ENCODE results near the gene ZNF784. TPM values are rescaled to one million over a fixed set of nuclear protein-coding genes. Genes with fewer than 3 reads are reported as not detected.

Gene ZNF784
- total RNA-seq, 1 donor from 2014 or later: 3.0 TPM

DNA sequence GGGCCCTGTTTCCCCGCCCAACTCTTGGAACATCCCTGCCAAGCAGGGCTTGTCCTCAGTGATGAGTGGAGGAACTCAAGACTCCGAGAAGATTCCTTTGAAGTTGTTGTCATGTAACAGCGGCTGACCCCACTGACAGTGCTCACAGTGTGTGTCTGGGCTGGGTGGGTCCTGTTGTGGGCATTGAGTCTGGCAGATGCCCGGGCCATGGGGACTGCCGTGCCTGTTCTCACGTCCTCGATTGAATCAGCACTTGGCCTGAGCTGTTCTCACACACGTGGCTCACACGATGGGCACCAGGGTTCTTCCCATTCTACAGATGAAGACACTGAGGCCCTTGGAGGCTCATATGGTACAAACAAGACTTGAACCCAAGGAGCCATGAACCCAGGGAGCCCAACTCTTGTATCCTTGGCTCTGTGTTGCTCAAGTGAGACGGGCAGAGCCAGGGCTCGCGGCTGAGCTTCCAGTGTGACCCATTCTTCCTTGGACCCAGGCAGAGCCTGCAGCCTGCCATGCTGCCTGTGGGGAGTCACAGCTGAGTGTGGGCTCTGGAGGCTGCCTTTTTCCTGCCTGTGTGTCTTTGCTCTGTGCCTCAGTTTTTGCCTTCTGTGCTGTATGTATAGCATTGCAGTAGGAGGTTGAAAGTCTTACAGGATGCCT is 42.1 kb upstream of the ZNF784 start:
- intact Hi-C loops (cut with micrococcal nuclease): no loop called here
- Mint-ChIP-seq H3K36me3 (ENCODE audit: low read depth) (peaks cover 64% of the 10 kb centered on the region), H3K4me1 (ENCODE audit: low read depth) (peaks cover 17% of the 10 kb centered on the region), H3K4me3 (no peak overlapping the region), H3K9me3 (no peaks in the 10 kb centered on the region), H3K27ac (no peak overlapping the region), H3K27me3 (ENCODE audit: insufficient read depth) (no peaks in the 10 kb centered on the region)
- DNase-seq (ENCODE audit: low spot score): no peak

DNA sequence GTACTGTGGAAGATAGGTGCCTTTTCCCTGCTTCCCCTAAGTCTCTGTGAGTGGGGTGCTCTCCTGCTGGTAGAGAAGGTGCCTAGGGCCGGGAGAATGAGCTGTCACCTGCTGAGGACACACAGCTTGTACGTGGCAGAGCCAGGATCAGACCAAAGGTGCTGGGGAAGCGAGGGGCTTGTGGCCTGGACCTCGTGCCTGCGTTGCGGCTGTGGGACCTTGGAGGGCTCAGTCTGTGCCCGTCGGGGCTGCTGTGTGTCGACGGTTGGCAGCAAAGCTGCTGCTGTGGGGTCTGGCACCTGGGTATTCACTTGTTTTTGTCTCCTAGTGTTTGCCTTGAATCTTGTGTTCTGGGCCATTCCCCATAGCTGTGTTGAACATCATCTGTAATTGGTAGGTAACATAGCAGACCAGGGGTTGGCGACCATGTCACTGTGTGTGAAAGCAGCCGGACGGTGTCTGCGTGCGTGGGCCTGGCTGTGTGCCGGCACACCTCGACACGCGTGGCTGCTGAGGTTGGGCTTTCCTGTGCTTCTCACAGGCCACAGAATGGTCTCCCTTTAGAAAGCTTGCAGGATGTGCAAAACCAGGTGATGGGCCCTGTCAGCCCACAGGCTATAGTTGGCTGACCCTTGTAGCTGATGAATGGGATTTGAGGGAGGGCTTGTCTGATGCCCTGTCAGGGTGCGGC is 39.6 kb upstream of the ZNF784 start:
- Mint-ChIP-seq H3K9me3 (no peaks in the 10 kb centered on the region), H3K4me3 (no peak overlapping the region), H3K27ac (no peak overlapping the region), H3K27me3 (ENCODE audit: insufficient read depth) (no peaks in the 10 kb centered on the region), H3K4me1 (ENCODE audit: low read depth) (peaks cover 17% of the 10 kb centered on the region), H3K36me3 (ENCODE audit: low read depth) (peaks cover 66% of the 10 kb centered on the region)
- intact Hi-C loops (cut with micrococcal nuclease): no loop called here
- DNase-seq (ENCODE audit: low spot score): no peak

DNA sequence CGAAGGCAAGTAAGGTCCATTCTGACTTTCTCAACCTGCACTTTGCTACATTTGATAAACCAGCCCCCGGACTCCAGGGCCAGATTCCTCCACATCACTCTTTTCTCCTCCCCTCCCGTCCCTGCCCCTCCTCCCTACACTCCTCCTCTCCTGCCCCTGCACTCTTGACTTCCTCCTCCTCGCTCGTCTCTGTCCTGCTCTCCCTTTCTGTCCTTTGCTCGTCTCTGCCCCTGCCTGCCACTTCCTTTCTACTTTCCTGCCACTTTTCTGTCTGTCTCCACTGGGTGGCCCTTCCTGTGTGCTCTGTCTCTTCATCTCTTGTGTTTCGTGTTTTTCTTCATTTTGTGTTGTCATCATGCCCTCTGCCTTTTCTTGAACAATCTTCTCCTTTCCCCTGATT is 37.5 kb upstream of the ZNF784 start:
- intact Hi-C loops (cut with micrococcal nuclease): no loop called here
- Mint-ChIP-seq H3K36me3 (ENCODE audit: low read depth) (peaks cover 66% of the 10 kb centered on the region), H3K27me3 (ENCODE audit: insufficient read depth) (no peaks in the 10 kb centered on the region), H3K4me1 (ENCODE audit: low read depth) (peaks cover 32% of the 10 kb centered on the region), H3K9me3 (no peaks in the 10 kb centered on the region), H3K4me3 (no peak overlapping the region), H3K27ac (peak overlapping the region; percentile 81)
- no peak for DNase-seq (ENCODE audit: low spot score)

DNA sequence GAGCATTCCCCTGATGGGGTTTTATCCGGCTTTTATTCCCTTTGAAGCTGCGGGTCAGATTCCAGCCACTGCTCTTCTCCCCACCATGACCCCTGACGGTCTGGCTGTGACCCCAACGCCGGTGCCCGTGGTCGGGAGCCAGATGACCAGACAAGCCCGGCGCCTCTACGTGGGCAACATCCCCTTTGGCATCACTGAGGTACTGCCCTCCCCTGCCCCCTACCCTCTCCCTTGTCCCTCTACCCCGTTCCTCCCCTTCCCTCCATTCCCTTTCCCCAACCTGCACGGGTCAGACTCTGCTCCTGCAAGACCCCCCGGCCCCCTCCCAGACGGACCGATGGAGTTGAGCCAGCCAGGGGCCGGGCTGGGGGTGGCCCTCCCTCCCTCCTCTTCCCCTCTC is 36.6 kb upstream of the ZNF784 start:
- no peaks in the 10 kb centered on the region for H3K27me3 Mint-ChIP-seq (ENCODE audit: insufficient read depth)
- H3K36me3 Mint-ChIP-seq (ENCODE audit: low read depth): peaks cover 65% of the 10 kb centered on the region
- H3K4me3 Mint-ChIP-seq: no peak overlapping the region
- intact Hi-C loops (cut with micrococcal nuclease): no loop called here
- no peak overlapping the region for H3K27ac Mint-ChIP-seq
- no peak for DNase-seq (ENCODE audit: low spot score)
- peaks cover 39% of the 10 kb centered on the region for H3K4me1 Mint-ChIP-seq (ENCODE audit: low read depth)
- no peaks in the 10 kb centered on the region for H3K9me3 Mint-ChIP-seq

DNA sequence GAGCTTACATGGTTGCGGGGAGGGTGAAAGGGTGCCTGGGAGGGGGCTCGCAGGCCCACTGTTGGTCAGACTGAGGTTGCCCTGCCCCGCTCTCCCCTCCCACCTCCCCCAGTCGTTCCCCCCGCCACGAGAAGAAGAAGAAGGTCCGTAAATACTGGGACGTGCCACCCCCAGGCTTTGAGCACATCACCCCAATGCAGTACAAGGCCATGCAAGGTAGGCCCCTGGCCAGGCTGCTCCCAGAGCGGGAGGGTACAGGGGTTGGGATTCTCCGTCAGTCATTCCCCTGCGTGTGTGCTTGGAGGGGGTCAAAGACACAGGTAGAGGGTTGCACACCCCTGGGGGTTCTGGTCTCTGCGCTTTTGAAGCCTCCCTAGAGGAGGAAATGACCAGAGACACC is 36.0 kb upstream of the ZNF784 start:
- intact Hi-C loops (cut with micrococcal nuclease): no loop called here
- Mint-ChIP-seq H3K27me3 (ENCODE audit: insufficient read depth) (no peaks in the 10 kb centered on the region), H3K27ac (no peak overlapping the region), H3K36me3 (ENCODE audit: low read depth) (peaks cover 69% of the 10 kb centered on the region), H3K4me3 (no peak overlapping the region), H3K9me3 (no peaks in the 10 kb centered on the region), H3K4me1 (ENCODE audit: low read depth) (peaks cover 42% of the 10 kb centered on the region)
- DNase-seq (ENCODE audit: low spot score): no peak

DNA sequence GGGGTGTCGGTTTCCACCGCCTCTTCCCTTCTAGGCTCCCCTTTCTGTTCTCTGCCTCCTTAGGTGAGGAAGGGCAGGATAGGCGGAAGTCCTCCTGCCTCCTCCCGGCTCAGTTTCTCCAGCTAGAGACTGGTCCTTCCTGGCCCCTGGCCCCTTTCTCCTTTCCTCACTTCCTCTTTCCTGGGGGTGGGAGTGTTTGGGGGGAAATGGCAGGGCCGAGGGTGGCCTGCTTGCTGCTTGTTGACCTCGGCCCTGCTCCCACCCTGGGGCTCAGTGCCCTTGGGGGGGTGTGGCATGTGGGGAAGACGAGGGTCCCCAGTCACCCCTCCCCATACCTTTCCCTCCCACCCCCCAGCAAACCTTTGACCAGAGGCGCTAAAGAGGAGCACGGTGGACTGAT is 35.5 kb upstream of the ZNF784 start:
- peaks cover 68% of the 10 kb centered on the region for H3K36me3 Mint-ChIP-seq (ENCODE audit: low read depth)
- DNase-seq (ENCODE audit: low spot score): no peak
- intact Hi-C loops (cut with micrococcal nuclease): loop anchor here (10.0 kb wide), 1 partner anchor 1525 kb away; the partner anchor contains the start of gene CNOT3
- no peaks in the 10 kb centered on the region for H3K9me3 Mint-ChIP-seq
- H3K27ac Mint-ChIP-seq: no peak overlapping the region
- H3K27me3 Mint-ChIP-seq (ENCODE audit: insufficient read depth): no peaks in the 10 kb centered on the region
- peak overlapping the region; percentile 51 for H3K4me3 Mint-ChIP-seq
- peaks cover 42% of the 10 kb centered on the region for H3K4me1 Mint-ChIP-seq (ENCODE audit: low read depth)

DNA sequence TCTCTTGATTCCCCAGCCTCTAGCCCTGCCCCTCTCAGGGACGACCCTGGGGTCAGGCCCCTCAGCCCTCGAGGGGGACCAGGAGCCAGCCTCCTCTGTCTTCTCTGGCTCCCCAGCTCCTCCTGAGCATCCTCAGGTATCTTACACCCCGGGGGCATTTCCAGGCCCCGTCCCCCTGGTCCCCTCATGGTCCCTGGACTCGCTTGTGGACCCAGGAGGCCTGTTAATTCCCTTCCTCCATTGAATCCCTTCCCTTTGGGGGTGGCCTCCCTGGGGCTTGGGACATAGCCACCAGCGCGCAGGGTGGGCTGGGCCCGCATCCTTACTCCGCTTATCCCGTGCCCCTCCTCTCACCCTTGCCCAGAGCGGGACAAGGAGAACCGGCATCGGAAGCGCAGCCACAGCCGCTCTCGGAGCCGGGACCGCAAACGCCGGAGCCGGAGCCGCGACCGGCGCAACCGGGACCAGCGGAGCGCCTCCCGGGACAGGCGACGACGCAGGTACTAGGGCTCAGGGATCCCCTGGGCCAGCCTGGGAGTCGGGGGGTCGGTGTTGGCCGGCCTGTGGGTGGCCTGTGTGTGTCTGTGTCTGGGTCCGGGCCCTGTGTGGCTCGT is 34.6 kb upstream of the ZNF784 start:
- H3K4me1 Mint-ChIP-seq (ENCODE audit: low read depth): peaks cover 42% of the 10 kb centered on the region
- H3K27me3 Mint-ChIP-seq (ENCODE audit: insufficient read depth): no peaks in the 10 kb centered on the region
- H3K9me3 Mint-ChIP-seq: no peaks in the 10 kb centered on the region
- intact Hi-C loops (cut with micrococcal nuclease): loop anchor here (10.0 kb wide), 1 partner anchor 1524 kb away; the partner anchor contains the start of gene CNOT3
- no peak overlapping the region for H3K4me3 Mint-ChIP-seq
- peaks cover 61% of the 10 kb centered on the region for H3K36me3 Mint-ChIP-seq (ENCODE audit: low read depth)
- no peak overlapping the region for H3K27ac Mint-ChIP-seq
- DNase-seq (ENCODE audit: low spot score): no peak

DNA sequence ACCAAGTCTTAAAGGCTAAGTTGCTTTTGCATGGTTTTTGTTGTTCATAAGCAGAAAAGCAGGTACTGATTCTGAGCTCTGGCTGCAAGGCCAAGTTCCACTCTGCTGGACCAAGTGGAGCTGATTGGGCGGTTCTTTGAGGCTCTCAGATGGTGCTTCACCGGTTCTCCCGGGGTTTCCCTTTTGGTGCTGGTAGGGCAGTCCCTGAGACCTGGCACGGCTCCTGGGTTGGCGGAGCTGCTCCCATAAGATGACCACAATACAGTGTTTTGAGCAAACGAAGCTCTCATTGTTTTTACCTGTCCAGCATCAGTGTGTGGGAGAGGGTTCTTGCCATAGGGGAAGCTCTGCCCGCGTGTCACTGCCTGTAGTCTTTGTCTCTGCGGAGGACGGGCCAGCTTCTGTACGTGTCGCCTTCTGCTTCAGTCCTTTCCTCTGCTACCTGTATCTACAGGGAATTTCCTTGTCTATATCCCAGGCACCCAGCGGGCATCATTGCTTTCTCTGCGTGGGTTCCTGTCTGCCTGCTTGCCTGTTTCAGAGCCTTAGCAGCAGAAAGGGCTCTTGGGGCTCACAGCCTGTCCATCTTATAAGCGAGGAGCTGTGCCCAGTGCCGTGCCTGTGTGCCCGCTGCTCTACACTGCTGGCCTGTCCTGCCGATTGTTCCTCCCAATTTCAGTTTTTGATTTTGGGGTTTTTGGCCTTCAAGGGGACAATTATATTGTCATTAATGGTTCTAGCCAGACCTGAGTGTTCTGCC is 32.8 kb upstream of the ZNF784 start:
- Mint-ChIP-seq H3K27me3 (ENCODE audit: insufficient read depth) (no peaks in the 10 kb centered on the region), H3K4me1 (ENCODE audit: low read depth) (peaks cover 33% of the 10 kb centered on the region), H3K4me3 (peak overlapping the region; percentile 93), H3K36me3 (ENCODE audit: low read depth) (peaks cover 47% of the 10 kb centered on the region), H3K9me3 (no peaks in the 10 kb centered on the region), H3K27ac (peak overlapping the region; percentile 99)
- intact Hi-C loops (cut with micrococcal nuclease): loop anchor here (10.0 kb wide), 1 partner anchor 1522 kb away; the partner anchor contains the start of gene CNOT3
- no peak for DNase-seq (ENCODE audit: low spot score)

DNA sequence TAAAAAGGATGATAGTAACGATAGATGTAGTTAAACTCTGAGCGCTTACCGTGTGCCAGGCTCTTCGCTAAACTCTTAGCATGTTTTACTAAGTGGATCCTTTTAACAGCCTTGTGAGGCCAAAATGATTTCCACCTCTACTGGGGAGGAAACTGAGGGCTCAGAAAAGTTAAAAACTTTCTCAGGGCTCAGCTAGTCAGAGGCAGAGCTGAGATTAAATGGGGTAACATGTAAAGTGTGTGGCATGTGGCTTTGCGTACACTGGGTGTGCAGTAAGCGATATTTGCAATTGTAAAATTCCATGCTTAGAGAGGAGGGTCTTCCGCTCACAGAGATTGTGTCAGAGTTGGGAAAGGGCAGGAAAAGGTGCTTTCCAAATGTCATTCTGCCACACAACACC is 32.2 kb upstream of the ZNF784 start:
- Mint-ChIP-seq H3K4me1 (ENCODE audit: low read depth) (peaks cover 33% of the 10 kb centered on the region), H3K9me3 (no peaks in the 10 kb centered on the region), H3K4me3 (peak overlapping the region; percentile 93), H3K27ac (peak overlapping the region; percentile 99), H3K36me3 (ENCODE audit: low read depth) (peaks cover 43% of the 10 kb centered on the region), H3K27me3 (ENCODE audit: insufficient read depth) (no peaks in the 10 kb centered on the region)
- DNase-seq (ENCODE audit: low spot score): no peak
- intact Hi-C loops (cut with micrococcal nuclease): loop anchor here (10.0 kb wide), 1 partner anchor 1522 kb away; the partner anchor contains the start of gene CNOT3

DNA sequence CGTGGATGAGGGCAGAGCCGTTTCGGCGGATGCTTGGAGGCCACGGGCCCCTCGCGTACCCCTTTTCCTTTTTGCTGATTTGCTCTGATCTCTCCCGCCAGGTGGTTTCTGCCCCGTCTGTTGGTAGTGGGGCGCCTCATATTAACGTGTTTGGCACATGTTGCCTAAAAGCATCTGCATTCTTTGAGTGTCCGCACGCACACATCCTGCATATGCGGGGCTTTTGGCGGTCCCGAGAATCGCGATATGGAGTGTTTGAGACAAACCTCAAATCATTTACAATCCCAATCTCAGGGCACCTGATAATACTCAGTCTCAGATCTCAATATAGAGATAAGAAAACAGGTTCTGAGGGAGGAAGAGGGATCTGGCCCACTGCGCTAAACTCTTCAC is 31.3 kb upstream of the ZNF784 start:
- Mint-ChIP-seq H3K4me3 (peak overlapping the region; percentile 93), H3K36me3 (ENCODE audit: low read depth) (peaks cover 39% of the 10 kb centered on the region), H3K9me3 (no peaks in the 10 kb centered on the region), H3K4me1 (ENCODE audit: low read depth) (peaks cover 37% of the 10 kb centered on the region), H3K27ac (peak overlapping the region; percentile 99), H3K27me3 (ENCODE audit: insufficient read depth) (no peaks in the 10 kb centered on the region)
- intact Hi-C loops (cut with micrococcal nuclease): loop anchor here (1.0 to 10.0 kb wide), 5 partner anchors 20 to 1521 kb away; partner anchors contain the start of genes CNOT3, EPN1, PPP6R1 and ZNF444
- DNase-seq (ENCODE audit: low spot score): no peak

DNA sequence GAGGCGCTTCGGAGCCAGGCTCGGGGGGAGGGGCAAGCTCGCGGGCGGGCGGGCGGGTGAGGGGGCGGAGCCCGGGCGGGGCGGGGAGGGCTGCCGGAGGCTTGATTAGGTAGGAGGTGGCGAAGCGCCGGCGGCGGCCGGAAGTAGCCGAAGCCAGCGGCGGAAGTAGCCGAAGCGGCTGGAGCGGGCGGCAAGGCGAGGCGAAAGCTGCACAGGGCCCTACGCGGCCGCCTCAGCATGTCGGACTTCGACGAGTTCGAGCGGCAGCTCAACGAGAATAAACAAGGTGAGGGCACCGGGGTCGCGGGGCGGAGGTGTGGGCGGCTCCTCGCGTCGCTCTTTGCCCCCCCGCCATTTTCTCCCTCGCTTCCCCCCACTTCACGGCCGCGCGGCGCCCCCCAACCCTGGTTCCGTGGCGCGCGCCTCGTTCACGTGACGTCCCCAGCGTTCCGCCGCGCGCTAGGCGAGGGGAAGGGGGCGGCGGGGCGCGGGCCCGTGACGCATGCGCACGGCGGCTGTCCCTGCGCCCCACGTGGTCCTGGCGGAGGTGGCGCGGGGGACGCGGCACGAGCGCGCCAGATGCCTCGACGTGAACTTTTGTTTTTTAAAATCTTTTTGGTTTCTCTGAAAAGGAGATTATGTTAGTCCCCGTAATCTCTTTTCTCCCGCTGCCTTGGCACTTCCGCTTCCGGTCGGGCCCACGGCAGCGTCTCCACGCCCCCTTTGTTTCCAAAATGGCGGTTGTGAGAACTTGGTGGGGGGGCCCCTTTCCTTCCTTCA is 30.7 kb upstream of the ZNF784 start, which contains the start of gene U2AF2:
TSS of gene U2AF2 (plus strand) at position 168 of the 780 bp plus-strand sequence. CDS start at position 238, 70 bp downstream.
- Mint-ChIP-seq H3K27ac (peak within 1 kb of the TSS; percentile 99), H3K9me3 (no peaks in the 10 kb centered on the region), H3K36me3 (ENCODE audit: low read depth) (peaks cover 37% of the 10 kb centered on the region), H3K27me3 (ENCODE audit: insufficient read depth) (no peaks in the 10 kb centered on the region), H3K4me1 (ENCODE audit: low read depth) (peaks cover 43% of the 10 kb centered on the region), H3K4me3 (peak within 1 kb of the TSS; percentile 93)
- peak; percentile 90 for DNase-seq (ENCODE audit: low spot score)
- intact Hi-C loops (cut with micrococcal nuclease): loop anchor here (1.0 to 10.0 kb wide), 12 partner anchors 20 to 1520 kb away; partner anchors contain the start of genes CNOT3, EPN1, FIZ1 and LENG1

Data from activated T-helper 1 cell treated with anti-CD3 and anti-CD28 coated beads, Interleukin-12 subunit alpha, Interleukin-12 subunit beta, Interleukin-2, Interleukin-4 antibody, amounts not matched to agents 30 ng/mL and 10 ng/mL and 1 ng/mL, durations not matched to agents 14 hours and 24 hours and 36 hours (primary cell).